Adipose tissue (tissue), 3 donors: Measurements from ENCODE around the gene TMEM59L. TPM values are rescaled to one million over a fixed set of nuclear protein-coding genes. Genes with fewer than 3 reads are reported as not detected.

ENCODE experiments used
- H3K27ac ChIP-seq: one replicate; pipeline ENCODE4 v1.5.1; 2013; ENCODE audit warnings: low read depth, low read length
- WGBS, 3 donors: extraction: QIAGEN DNeasy Blood & Tissue Kit; methylation state at CpG; one replicate each; pipeline ENCODE4 v1.1.7; 2013; 5-methylcytosine and 5-hydroxymethylcytosine counted together
- polyA plus RNA-seq, 3 donors: library from polyadenylated mRNA; stranded (reverse); fragments of 200-250 nt; gene quantifications; one replicate each; pipeline ENCODE4 v1.2.3, GENCODE V29; 2013
- donor health status: healthy with polysubstance abuse.
- donor health status: Bipolar disorder and iron deficiency.
- donor health status: healthy.

TMEM59L gene
- polyA plus RNA-seq, 3 donors = 0.61 to 3.3 (median 2.0) TPM

- no peak within 1 kb of the TSS for H3K27ac ChIP-seq
- 1% methylated on average over 34 to 98 of the region's 116 CpGs for WGBS, 3 donors
Measured at GRCh38 chr19:18606281-18607225, 6.1 kb upstream of the TMEM59L start, which contains the start of gene CRLF1. Gene CRLF1, minus strand, starts transcription at chr19:18606799. Its CDS starts 143 bp downstream, at chr19:18606656.

- WGBS, 3 donors = 1 to 3% (median 2%) methylated on average over 56 to 68 of the region's 68 CpGs
- H3K27ac ChIP-seq = no peak overlapping the region
Measured at GRCh38 chr19:18607226-18608101, 5.2 kb upstream of the TMEM59L start.

GRCh38 chr19:18608102-18608804, 4.4 kb upstream of the TMEM59L start:
- no peak overlapping the region for H3K27ac ChIP-seq
- 18 to 28% (median 26%) methylated on average over 5 of the region's 5 CpGs for WGBS, 3 donors

GRCh38 chr19:18608805-18609716, 3.6 kb upstream of the TMEM59L start:
- whole genome bisulfite sequencing, 3 donors = 49 to 59% (median 58%) methylated on average over 9 of the region's 9 CpGs
- H3K27ac ChIP-seq = no peak overlapping the region

- 17 to 43% (median 36%) methylated on average over 2 of the region's 2 CpGs for WGBS, 3 donors
- no peak overlapping the region for H3K27ac ChIP-seq
Measured at GRCh38 chr19:18609717-18610051, 3.0 kb upstream of the TMEM59L start.

- WGBS, 3 donors = 33 to 48% (median 39%) methylated on average over 3 of the region's 3 CpGs
Measured at GRCh38 chr19:18610245-18610555, 2.5 kb upstream of the TMEM59L start.

GRCh38 chr19:18610556-18611326, 1.9 kb upstream of the TMEM59L start:
- H3K27ac ChIP-seq = no peak overlapping the region
- 4 to 8% (median 4%) methylated on average over 26 to 45 of the region's 45 CpGs for WGBS, 3 donors

More at GRCh38 chr19:18610245-18610555, 2.5 kb upstream of the TMEM59L start:
- no peak overlapping the region for H3K27ac ChIP-seq

- 1 to 2% (median 2%) methylated on average over 46 to 61 of the region's 62 CpGs for WGBS, 3 donors
- H3K27ac ChIP-seq = no peak overlapping the region
Measured at GRCh38 chr19:18611327-18612050, 1.2 kb upstream of the TMEM59L start.

- no peak overlapping the region for H3K27ac ChIP-seq
- WGBS, 3 donors = 1 to 2% (median 2%) methylated on average over 29 to 30 of the region's 30 CpGs
Measured at GRCh38 chr19:18612051-18612771, 459 bp upstream of the TMEM59L start.

- H3K27ac ChIP-seq = no peak overlapping the region
- WGBS, 3 donors = 25 to 31% (median 26%) methylated on average over 21 to 23 of the region's 23 CpGs
Measured at GRCh38 chr19:18613589-18614234, 1.0 kb downstream of the TMEM59L start.

- 85 to 93% (median 91%) methylated on average over 3 of the region's 3 CpGs for WGBS, 3 donors
Measured at GRCh38 chr19:18616023-18616422, 3.4 kb downstream of the TMEM59L start.

GRCh38 chr19:18617562-18617961, 4.9 kb downstream of the TMEM59L start:
- H3K27ac ChIP-seq = no peak overlapping the region

More at GRCh38 chr19:18616023-18616422, 3.4 kb downstream of the TMEM59L start:
- no peak overlapping the region for H3K27ac ChIP-seq

GRCh38 chr19:18618236-18618635, 5.6 kb downstream of the TMEM59L start:
- WGBS, 3 donors = 93 to 97% (median 93%) methylated on average over 12 to 13 of the region's 13 CpGs
- no peak overlapping the region for H3K27ac ChIP-seq

GRCh38 chr19:18620311-18620710, 7.6 kb downstream of the TMEM59L start:
- no peak overlapping the region for H3K27ac ChIP-seq
- WGBS, 3 donors = 83 to 86% (median 84%) methylated on average over 10 of the region's 10 CpGs

- 82 to 87% (median 86%) methylated on average over 7 of the region's 7 CpGs for WGBS, 3 donors
- H3K27ac ChIP-seq = no peak overlapping the region
Measured at GRCh38 chr19:18620902-18621301, 8.2 kb downstream of the TMEM59L start.
